Endothelial cell of umbilical vein (primary cell): Measurements from ENCODE around the gene FGD3. TPM values are rescaled to one million over a fixed set of nuclear protein-coding genes. Genes with fewer than 3 reads are reported as not detected.

ENCODE experiments used
- BruUV-seq: library from RNA; stranded (reverse); fragments of 400-500 nt; replicated peaks from 2 replicates; lab custom pipeline; 2021; lab: Mats Ljungman, UMichigan
- CTCF ChIA-PET: fragments of 300-600, 350-600 bp; sonication (Branson Sonifier 250); formaldehyde crosslinking; loops from one replicate; lab custom pipeline; 2021; ENCODE audit warnings: antibody characterized with exemption, inconsistent platforms; lab: Charles Lee
- POLR2A ChIA-PET: fragments of 300-600, 350-600 bp; sonication (Branson Sonifier 250); formaldehyde crosslinking; loops from one replicate; lab custom pipeline; 2021; ENCODE audit warnings: antibody characterized with exemption, inconsistent platforms; lab: Charles Lee
- DNase-seq: peaks from one replicate; pipeline ENCODE4 v3.0.0-alpha.2; 2011; ENCODE audit warnings: low read depth, low spot score
- FAIRE-seq: peaks from 2 replicates; lab custom pipeline; 2011; peaks lifted over from hg19 to GRCh38; lab: Jason Lieb, UNC
- H2AFZ ChIP-seq: 2 replicates; pipeline ENCODE4 v1.6.0; 2012; ENCODE audit warnings: low read depth, low read length, control low read depth, inconsistent platforms
- H3K27ac ChIP-seq: 2 replicates; pipeline ENCODE4 v1.5.1; 2011; ENCODE audit warnings: low read depth, mild to moderate bottlenecking, control low read depth, low read length, moderate library complexity; ENCODE audit not compliant: insufficient read depth
- H3K27me3 ChIP-seq, 2 experiments: 2 replicates each; pipeline versions ENCODE4 v1.6.0 to v1.6.1; 2011; ENCODE audit warnings: low read length in 2 of 2, mixed read lengths in 1 of 2; ENCODE audit not compliant: control insufficient read depth in 2 of 2, insufficient read depth in 2 of 2
- H3K36me3 ChIP-seq, 2 experiments: 2 replicates in 1 of 2; 3 replicates in 1 of 2; pipeline ENCODE4 v1.5.1; 2011; ENCODE audit warnings: low read length in 2 of 2, mild to moderate bottlenecking in 1 of 2, moderate library complexity in 1 of 2; ENCODE audit not compliant: control insufficient read depth in 2 of 2, insufficient read depth in 2 of 2; ENCODE audit errors: extremely low read depth in 1 of 2
- H3K4me1 ChIP-seq: 3 replicates; pipeline ENCODE4 v1.5.1; 2011; ENCODE audit warnings: mild to moderate bottlenecking, low read length; ENCODE audit not compliant: control insufficient read depth, insufficient read depth; ENCODE audit errors: extremely low read depth
- H3K4me2 ChIP-seq: 2 replicates; pipeline ENCODE4 v1.6.1; 2011; ENCODE audit warnings: low read length, control low read depth, mixed read lengths; ENCODE audit not compliant: insufficient read depth
- H3K4me3 ChIP-seq, 3 experiments: fragments of 200-600 bp in 1 of 3; sonication (generic), shearing (Covaris generic) in 1 of 3; replicated peaks in 1 of 3; 2 replicates each; pipeline ENCODE4 v1.5.1; 2011 to 2016; ENCODE audit warnings: control low read depth in 3 of 3, low read length in 3 of 3, mild to moderate bottlenecking in 2 of 3, inconsistent platforms in 1 of 3, low read depth in 1 of 3, moderate library complexity in 1 of 3; ENCODE audit not compliant: insufficient read depth in 1 of 3
- H3K79me2 ChIP-seq: 2 replicates; pipeline ENCODE4 v1.6.0; 2012; ENCODE audit warnings: low read length, inconsistent platforms; ENCODE audit not compliant: control insufficient read depth, insufficient read depth
- H3K9ac ChIP-seq: replicated peaks from 2 replicates; pipeline ENCODE3; 2011; ENCODE audit warnings: low read length, control low read depth; ENCODE audit not compliant: insufficient read depth; ENCODE audit errors: extremely low read depth
- H3K9me1 ChIP-seq: replicated peaks from 3 replicates; pipeline ENCODE4 v1.6.0; 2011; ENCODE audit warnings: mild to moderate bottlenecking, low read length; ENCODE audit not compliant: control insufficient read depth, insufficient read depth; ENCODE audit errors: extremely low read depth
- H3K9me3 ChIP-seq: replicated peaks from 2 replicates; pipeline ENCODE4 v1.5.1; 2012; ENCODE audit warnings: low read length, inconsistent platforms; ENCODE audit not compliant: control insufficient read depth, insufficient read depth
- H4K20me1 ChIP-seq: replicated peaks from 2 replicates; pipeline ENCODE3; 2011; ENCODE audit warnings: mild to moderate bottlenecking, low read length; ENCODE audit not compliant: control insufficient read depth, insufficient read depth; ENCODE audit errors: extremely low read depth
- CTCF ChIP-seq, 2 donors: IDR thresholded peaks; 1 replicate in 1 of 2; 2 replicates in 1 of 2; pipeline ENCODE4 v1.5.1; 2011; ENCODE audit warnings: low read length in 2 of 2, mild to moderate bottlenecking in 2 of 2, moderate library complexity in 2 of 2, control low read depth in 1 of 2, inconsistent platforms in 1 of 2, low read depth in 1 of 2; ENCODE audit not compliant: insufficient read depth in 1 of 2; ENCODE audit errors: extremely low read depth in 1 of 2
- EZH2 ChIP-seq: IDR thresholded peaks from 2 replicates; pipeline ENCODE4 v1.6.1; 2012; ENCODE audit warnings: borderline replicate concordance, low read depth, mild to moderate bottlenecking, moderate library complexity, low read length, inconsistent platforms; ENCODE audit not compliant: severe bottlenecking
- FOS ChIP-seq: IDR thresholded peaks from 2 replicates; pipeline ENCODE4 v1.6.1; 2011; ENCODE audit warnings: mild to moderate bottlenecking, low read length, moderate library complexity, borderline replicate concordance; ENCODE audit not compliant: insufficient read depth
- GATA2 ChIP-seq: IDR thresholded peaks from 2 replicates; pipeline ENCODE4 v1.7.0; 2011; ENCODE audit warnings: low read depth, mild to moderate bottlenecking, moderate library complexity, mixed read lengths, low read length; ENCODE audit not compliant: insufficient read length, insufficient read depth
- JUN ChIP-seq: IDR thresholded peaks from 2 replicates; pipeline ENCODE4 v1.6.1; 2011; ENCODE audit warnings: borderline replicate concordance, low read depth; ENCODE audit not compliant: insufficient read length, insufficient read depth
- MAX ChIP-seq: IDR thresholded peaks from 2 replicates; pipeline ENCODE4 v1.6.1; 2011; ENCODE audit not compliant: insufficient read depth, insufficient read length
- MYC ChIP-seq: IDR thresholded peaks from one replicate; pipeline ENCODE4 v1.6.1; 2011; ENCODE audit warnings: mild to moderate bottlenecking, low read depth, low read length
- POLR2A ChIP-seq: IDR thresholded peaks from 2 replicates; pipeline ENCODE4 v1.6.1; 2012; ENCODE audit warnings: low read depth, mild to moderate bottlenecking, control low read depth, low read length
- POLR2AphosphoS5 ChIP-seq: IDR thresholded peaks from 2 replicates; pipeline ENCODE4 v1.6.1; 2012; ENCODE audit warnings: low read depth, mild to moderate bottlenecking, control low read depth, low read length, moderate library complexity; ENCODE audit not compliant: insufficient read depth
- dilution Hi-C: fragments of 300-500 bp; cut with MboI; formaldehyde crosslinking; loops from one replicate; pipeline ENCODE4 v1.15.0; 2019; ENCODE audit warnings: low sequenced_read_pairs; ENCODE audit not compliant: extremely low pct_ligation_motif_present
- intact Hi-C: fragments of 100-400 bp; cut with micrococcal nuclease; formaldehyde crosslinking; loops from one replicate; pipeline ENCODE4 v1.10.0; 2022
- polyA plus RNA-seq, 4 experiments: library from polyadenylated mRNA; depleted of rRNA in 3 of 4; stranded (reverse) in 3 of 4; unstranded in 1 of 4; fragments of >200 nt; gene quantifications; 2 replicates each; pipeline versions ENCODE4 v1.2.1 to v1.2.3, GENCODE V29; 2011 to 2012; ENCODE audit warnings: missing spikeins in 1 of 4
- total RNA-seq: library from RNA; stranded (reverse); gene quantifications from 2 replicates; pipeline ENCODE4 v1.2.3, GENCODE V29; 2021

Gene FGD3
- total and polyA plus RNA-seq, 2 donors (not counting 3 experiments of a cell fraction or from before 2014, with no cell fraction given), result not detected

GRCh38 chr9:92962303-92962649, 15.0 kb downstream of the FGD3 start:
- Histone ChIP-seq H3K79me2 (no peaks in the 10 kb centered on the region), H3K27me3 (no peaks in the 10 kb centered on the region), H4K20me1 (no peaks in the 10 kb centered on the region), H3K27ac (no peak overlapping the region), H3K4me2 (no peak overlapping the region), H3K36me3 (no peaks in the 10 kb centered on the region), H3K9ac (no peak overlapping the region), H3K4me3 (no peak overlapping the region), H3K4me1 (no peaks in the 10 kb centered on the region), H3K9me1 (no peaks in the 10 kb centered on the region), H2AFZ (no peak overlapping the region), H3K9me3 (no peaks in the 10 kb centered on the region)
- intact Hi-C loops, result no loop called here
- ChIA-PET CTCF (interaction anchor here (1.0 kb wide), 1 partner anchor 41 kb away, joined by 3 read pairs; no protein-coding TSS in a partner anchor), POLR2A (no interaction called here)
- BruUV-seq, result no TSS peak
- dilution Hi-C loops, result no loop called here
- no peak for FAIRE-seq
- no peak for DNase-seq
- no peak for TF ChIP-seq CTCF (IDR thresholded peaks at IDR 0.05; ENCODE audit: extremely low read depth in 1 of 2, insufficient read depth in 1 of 2, low read depth in 1 of 2, low read length in 2 of 2)
- TF ChIP-seq FOS, result no peak

- no peaks in the 10 kb centered on the region for H3K4me1 ChIP-seq
- no peaks in the 10 kb centered on the region for H3K36me3 ChIP-seq
- POLR2A ChIA-PET, result no interaction called here
- DNase-seq (no peak), FAIRE-seq (no peak)
- BruUV-seq, result no TSS peak
- no peaks in the 10 kb centered on the region for H3K9me1 ChIP-seq
- dilution Hi-C loops, result no loop called here
- no peak overlapping the region for H3K4me2 ChIP-seq
- no peaks in the 10 kb centered on the region for H3K9me3 ChIP-seq
- H3K4me3 ChIP-seq, result no peak overlapping the region
- TF ChIP-seq JUN (no peak), POLR2A (no peak), CTCF (IDR thresholded peaks at IDR 0.05; ENCODE audit: extremely low read depth in 1 of 2, insufficient read depth in 1 of 2, low read depth in 1 of 2, low read length in 2 of 2) (no peak), MYC (no peak), FOS (no peak), EZH2 (no peak), POLR2AphosphoS5 (no peak), GATA2 (no peak), MAX (no peak)
- H3K79me2 ChIP-seq, result no peaks in the 10 kb centered on the region
- no peaks in the 10 kb centered on the region for H3K27me3 ChIP-seq
- H3K27ac ChIP-seq, result no peak overlapping the region
- intact Hi-C loops, result no loop called here
- H4K20me1 ChIP-seq, result no peaks in the 10 kb centered on the region
- CTCF ChIA-PET, result interaction anchor here (1.0 kb wide), 1 partner anchor 41 kb away, joined by 3 read pairs; no protein-coding TSS in a partner anchor
- H3K9ac ChIP-seq, result no peak overlapping the region
- H2AFZ ChIP-seq, result no peak overlapping the region
These were observed 15.5 kb downstream of the FGD3 start for GRCh38 chr9:92962846-92963245.
